IPS DF 19.7 (cell line): ENCODE results near the gene HLF.

ENCODE experiments used
- DNase-seq: peaks from one replicate; pipeline ENCODE4 v3.0.0-alpha.2; 2013; ENCODE audit warnings: low read depth, low spot score

Gene HLF

DNA sequence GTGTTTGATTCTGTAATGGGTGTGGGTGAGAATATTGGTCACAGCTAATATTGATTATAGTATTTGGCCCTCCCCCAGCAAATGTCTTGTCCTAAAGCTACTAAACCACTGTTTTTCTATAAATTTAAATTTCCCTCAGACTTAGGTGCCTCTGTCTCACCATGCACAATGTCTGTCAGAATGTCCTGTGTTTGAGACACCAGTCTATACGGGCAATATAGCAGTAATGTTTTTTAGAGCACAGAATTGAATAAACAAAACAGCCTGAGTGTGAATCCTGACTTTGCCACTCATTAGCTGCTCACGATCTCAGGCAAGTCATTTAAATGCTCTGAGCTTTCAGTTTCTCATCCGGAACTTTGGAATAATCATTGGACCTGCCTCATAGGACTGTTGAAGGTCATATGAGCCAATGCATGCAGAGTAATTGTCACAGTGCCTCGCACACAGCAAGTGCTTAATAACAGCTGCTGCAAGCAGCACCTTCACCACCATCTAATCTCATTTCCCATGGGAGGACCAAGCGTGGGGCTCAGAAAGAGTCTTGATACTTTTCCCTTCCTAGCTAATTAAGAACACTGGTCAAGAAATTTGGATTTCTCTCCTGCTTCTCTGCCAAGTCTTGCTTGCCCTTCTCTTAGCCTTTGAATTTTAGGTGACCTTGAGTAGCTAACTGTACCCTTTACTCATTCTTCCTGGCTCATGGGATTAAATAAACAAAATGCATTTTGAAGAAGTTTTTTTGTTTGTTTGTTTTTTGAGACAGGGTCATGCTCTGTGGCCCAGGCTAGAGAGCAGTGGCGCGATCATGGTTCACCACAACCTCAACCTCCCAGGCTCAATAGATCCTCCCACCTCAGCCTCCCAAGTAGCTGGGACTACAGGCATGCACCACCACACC is 9.8 kb downstream of the HLF start:
- no peak for DNase-seq

DNA sequence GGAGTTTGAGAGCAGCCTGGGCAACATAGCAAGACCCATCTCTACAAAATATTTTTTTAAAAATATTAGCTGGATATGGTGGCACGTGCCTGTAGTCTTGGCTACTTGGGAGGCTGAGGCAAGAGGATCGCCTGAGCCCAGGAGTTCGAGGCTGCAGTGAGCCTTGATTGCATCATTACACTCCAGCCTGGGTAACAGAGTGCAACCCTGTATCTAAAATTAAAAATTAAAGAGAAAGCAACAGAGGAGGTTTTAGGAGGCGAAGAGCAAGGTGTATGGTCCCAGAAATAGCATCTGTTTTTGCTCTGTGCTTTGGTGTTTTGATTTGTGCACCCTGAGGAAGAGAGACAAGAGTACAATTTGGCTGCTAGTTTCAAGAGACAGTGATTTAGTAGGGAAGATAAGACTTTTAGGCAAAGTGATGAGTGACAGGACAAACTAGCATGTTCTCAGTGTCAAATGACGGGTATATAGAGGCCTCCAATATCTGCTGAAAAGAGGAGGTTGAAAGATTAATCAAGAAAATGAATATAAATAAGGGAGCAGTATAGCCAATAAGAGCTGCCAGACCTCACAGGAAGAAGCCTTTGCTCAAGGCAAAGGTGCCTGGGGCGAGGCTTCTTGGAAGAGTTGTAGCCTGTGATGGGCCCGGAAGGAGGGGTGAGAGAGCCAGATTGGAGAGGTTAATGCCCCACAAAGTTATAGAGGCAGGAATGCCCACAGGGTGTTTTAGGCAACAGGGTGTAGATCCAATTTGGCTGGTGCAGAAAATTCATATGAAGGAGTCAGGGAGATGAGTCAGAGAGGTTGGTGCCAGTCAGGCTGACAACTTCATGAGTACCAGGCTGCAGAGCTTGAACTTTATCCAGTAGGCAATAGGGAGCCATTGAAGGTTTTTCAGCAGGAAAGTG is 11.4 kb downstream of the HLF start:
- DNase-seq = no peak

DNA sequence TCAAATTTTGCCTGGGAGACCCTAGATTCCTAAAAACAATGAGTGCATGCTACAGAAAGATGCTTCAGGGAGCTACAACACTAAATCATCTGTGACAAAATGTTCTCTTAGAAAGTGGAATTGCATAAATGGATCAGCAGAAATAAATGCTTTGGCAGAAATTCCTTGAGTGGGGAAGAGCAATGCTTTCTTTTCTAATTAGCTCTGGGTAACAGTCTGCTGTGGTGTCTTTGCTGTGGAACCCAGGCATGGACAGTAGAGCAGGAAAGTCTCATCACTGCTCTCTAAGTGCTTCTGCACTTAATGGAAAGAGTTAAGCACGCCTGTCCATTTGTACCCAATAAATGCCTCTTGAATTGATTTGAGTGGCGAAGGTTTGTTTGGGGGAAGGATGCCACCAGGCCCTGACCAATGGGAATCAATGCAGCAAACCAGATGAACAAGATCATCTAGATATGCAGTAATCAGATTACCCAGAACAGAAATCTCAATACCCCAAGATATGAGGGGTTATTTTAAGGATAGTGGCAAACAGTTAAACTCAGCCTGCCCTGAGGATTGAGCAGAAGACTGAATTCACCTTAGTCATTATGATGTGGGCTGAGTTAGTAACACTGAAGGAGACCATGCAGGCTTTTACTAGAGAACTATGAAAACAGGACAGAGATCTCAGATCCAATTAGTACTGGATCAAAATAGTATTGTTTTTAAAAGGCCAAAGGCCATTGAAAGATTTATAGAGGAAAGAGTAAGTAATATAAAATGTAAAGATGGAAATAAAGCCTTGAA is 13.6 kb downstream of the HLF start:
- DNase-seq = no peak

DNA sequence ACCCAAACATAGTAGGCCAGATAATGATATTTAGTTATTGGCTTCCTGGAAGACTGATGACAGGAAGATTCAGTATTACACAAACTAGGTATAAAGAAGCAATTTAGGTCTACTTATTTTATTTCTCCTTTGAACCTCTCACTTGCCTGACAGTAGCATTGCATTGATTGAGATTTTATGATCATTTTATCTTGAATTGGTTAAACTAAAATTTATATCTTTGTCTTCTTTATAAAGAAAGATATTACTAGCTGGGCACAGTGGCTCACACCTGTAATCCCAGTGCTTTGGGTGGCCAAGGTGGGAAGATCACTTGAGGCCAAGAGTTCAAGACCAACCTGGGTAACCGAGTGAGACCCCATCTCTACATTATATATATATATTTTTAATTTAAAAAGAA is 14.4 kb downstream of the HLF start:
- DNase-seq = no peak

DNA sequence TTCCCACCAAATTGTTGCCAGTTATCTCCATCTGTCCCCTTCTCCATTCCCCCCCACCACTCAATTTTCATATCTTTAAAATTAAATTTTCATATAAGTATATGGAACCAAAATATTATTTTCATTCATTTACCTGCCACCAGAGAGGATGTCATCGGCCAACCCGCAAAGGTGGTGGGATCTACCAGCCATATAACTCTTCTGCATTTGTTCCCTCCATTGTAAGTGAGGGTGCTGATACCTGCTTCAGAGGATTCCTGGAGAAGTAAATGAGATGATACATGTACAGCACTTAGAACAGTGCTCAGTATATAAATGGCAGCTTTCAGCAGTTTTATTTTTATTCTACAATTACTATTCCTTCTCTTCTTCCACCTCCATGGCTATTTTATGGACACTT is 15.0 kb downstream of the HLF start:
- DNase-seq = no peak

DNA sequence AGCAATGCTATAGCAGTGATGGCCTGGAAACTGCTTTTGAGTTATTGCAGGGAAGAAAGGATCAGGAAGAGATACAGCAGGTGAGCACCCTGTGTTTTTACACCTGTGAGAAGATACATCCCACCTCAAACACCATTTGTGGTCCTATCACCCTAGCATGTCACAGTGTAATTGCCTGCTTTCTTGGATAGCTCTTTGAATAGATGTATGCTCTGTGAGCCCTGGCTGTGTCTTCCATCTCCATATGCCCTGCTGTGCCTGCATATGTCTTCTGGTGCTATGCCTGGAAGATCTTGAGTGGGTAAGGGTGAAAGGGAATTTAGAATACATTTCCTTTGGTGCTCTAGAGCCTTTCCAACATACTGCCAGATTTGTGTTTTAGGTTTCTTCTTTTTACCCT is 15.5 kb downstream of the HLF start:
- no peak for DNase-seq

DNA sequence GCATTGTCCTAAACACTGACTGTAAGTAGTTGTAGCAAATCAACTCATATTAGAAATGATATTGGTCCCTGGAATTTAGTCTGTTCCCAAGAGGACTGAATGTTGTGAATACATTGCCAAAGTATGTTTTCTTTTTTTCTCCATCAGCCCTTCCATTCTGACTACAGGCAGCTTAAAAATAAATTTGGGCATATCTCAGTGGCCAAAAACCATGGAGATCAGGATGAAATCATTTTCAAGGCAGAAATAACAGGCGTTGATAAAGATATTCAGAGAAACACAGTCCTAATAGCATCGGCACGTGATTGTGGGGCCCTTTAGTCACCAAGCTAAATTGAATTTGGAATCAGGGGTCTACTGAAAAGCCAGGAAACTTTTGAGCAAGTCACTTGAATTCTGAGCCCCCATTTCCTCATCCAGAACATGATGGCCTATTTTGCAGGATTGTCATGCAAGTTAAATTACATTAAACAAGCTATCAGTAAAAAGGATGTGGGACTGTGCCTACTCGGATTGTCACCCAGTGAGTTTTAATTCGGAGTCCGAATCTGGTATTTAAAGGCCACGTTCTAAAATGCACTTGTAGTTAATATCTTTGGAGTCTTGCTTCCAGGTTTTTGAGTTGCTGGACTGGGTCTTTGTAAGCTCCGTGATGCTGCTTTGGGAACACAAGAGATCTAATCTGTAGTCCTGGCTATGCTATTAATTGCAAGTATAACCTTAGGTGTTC is 17.1 kb downstream of the HLF start:
- no peak for DNase-seq

DNA sequence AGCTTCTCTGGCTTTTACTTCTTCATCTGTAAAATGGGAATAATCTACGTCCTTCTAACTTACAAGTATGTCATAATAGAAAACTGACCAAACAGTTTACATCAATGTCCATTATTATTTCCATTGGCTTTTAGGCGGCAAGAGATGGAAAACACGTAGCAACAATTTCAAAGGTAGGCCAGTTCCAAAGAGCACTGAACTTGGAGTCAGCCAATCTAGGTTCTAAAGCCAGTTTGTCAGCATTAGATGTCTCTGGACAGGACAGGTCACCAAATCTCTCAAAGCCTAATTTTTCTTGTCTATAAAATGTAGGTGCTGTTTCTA is 17.6 kb downstream of the HLF start:
- no peak for DNase-seq

DNA sequence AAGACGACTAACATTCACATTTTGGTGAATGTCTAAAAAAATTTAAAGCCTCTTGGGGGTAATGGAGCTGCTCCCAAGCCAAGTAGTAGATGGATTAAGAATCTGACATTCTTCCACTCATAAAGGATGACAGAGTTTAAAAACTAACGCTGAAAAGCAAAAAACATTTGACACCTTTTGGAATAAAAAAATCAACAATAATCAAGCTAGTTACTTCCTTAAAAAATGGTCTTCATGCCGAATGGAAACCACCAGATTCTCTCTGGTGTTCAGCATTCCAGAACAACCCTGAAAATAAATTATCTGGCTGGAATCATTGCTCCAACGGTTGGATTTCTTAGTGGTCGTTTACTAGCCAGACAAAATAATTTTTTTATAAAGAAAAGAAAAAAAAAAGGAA is 18.0 kb downstream of the HLF start:
- no peak for DNase-seq

DNA sequence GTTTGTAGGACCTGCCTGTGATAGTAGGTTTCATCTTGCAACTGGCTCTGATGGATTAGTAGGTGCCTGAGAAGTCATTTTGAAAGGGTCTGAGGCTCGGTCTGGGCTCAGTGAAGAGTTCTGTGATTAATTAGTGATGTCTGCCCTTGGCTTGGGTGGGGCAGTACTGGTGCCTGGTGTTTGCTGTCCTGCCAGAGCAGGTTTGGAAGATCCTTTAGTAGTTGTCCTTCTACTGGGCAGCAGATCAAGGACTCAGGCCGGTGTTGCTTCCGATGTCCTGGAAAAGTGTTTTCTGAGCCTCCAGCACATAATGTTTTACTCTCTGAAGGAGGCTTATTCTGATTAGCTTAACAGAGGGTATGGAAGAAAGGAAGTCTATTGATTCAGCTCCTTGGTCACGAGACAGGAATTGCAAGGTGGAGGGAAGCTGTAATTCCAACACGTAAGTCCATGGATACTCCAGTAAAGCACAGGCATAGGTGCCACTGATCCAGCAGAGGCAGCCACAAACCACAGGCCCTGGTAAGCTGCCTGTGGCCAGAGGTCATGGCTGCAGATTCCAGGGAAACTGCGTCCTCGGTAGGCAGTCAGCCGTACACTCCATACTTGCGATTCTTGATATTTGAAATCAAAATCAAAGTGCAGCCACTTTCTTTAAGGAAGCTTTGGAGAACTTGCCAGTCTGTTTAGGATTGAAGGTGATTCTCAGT is 18.7 kb downstream of the HLF start:
- no peak for DNase-seq

DNA sequence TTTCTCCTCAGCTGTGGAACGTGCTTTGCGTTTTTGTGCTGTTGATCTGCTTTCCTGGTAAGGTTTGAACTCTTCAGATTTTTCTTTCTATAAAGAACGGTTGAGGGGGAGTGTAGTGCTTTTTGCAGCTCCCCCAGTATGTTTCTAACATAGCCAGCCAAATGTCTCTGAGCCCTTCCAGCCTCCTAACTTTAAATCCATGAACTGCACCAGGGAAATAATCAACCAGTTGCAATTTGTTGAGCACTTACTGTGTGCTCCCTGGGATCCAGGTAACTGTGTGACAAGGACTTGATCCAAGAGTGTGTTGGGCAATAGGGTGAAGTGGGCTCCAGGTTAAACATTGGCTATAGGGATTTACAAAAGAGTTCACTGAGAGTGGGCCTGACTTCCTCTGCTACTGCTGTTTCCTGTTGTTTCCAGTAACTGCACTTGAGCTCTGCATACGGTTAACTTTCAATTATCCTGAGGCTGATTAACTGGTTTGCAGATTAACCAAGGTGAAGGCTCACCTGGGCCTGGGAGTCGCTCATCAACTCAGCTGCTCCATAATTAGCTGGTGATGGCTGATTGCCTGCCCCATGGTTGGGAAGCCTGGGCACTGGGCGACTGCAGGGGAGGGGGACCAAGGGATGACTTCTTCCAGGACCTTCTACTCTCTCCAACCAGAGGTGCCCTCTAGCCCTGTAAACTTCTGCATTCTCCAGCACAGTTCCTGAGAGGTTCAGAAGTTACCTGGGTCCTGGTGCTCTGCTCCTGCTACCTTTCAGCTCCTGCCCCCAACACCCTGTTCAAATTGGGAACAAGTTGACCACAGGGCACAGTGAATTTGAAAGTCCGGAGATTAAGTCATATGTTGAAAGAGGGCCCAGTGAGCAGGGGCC is 19.5 kb downstream of the HLF start:
- DNase-seq = no peak

DNA sequence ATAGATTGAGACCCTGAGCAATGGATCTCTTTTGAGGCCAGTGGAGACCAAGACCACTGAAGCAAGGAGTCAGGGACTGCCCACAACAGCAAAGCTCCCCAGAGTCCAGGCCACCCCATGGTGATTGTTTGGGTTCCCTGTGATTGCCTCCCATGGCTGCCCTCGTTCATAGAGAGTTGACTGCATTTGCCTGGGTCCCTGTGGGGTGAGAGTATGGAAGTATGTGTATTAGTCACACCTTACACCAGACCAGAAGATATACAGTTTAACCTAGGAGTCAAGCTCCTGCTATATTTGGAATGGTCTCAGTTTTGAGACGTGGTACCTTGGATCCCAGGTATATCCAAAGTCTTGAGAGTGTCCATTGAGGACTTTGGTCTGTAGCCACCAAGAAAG is 20.2 kb downstream of the HLF start:
- no peak for DNase-seq

DNA sequence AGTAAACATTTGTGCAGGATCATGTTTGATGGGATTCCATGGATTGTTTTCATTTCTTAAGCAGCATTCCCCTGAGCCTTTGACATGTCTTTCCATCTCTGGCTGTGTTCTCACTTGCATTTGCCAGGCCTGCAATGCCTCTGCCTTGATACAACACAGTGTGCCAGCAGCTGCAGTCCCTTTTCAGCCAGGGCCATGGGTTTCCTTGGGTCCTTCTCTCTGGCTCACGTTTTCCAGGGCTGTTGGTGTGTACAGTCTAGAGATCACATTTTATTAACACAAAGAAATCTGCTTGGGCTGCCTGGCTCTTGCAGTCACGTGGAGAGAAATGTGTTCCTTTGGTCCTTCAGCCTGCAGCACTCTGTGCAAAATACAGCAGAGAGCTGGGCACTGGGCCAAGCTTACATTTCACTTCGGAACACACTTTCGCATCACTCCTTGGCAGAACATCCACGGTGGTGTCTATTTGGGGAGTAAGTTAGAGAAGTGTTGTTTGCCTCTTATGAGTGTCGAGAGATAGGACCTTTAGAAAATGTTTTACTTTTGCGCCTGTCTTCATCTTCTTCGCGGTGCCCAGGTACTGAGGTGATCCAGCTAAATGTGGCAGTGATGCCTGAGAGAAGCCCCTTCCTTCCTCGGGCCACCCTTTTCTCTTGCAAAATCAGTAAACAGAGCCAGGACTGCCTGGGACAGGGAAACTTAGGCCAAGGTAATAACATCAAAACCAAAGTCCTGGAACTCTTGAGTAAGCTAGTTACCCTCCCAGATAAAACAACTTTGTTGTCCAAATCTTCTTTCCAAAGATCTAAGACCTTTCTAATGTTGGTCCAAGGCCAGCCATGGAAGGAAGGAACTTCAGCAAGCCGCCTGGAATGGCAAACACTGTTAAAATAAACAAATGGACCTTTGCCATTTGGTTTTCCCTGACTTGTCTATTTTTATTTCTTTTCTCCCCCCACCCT is 20.9 kb downstream of the HLF start:
- no peak for DNase-seq

DNA sequence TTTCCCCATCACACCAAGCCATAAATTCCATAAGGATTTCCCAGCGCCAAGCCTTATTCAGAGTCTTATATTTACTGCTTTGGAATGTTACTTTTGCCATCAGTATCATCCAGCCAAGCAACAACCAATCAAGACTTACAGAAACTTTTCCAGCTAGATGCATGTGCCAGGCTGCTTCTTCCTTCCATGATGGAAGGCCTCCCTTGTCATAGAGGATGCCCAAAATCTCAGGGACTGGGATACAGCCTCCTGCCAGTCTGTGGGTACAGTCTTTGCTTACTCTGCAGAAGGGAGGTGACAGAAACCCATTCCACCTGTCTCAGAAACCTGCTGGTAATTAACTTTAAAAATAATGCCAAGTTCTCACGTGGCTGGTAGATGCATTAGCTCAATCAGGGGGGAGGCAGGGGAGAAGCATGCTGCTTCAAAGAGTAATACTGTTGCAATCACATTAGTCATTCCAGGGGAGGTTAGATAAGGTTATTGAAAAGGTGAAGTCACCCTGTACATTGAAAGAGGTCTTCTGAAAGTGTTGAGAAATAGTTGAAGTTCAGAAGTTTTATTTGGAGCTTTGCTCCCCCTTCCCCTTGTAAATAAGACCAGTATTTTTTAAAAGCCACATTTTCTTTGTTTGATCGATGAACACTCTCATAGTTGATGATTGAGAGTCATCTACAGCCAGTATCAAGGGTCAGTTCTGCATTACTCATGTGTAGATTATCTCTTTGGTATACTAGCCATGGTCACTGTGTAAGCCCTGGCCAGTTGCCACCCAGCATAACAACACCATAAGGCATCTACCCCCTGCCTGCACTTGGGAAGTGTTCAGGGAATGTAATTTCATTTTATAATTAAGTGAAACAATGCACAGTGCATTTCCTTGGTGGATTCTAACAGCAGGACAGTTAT is 22.2 kb downstream of the HLF start:
- no peak for DNase-seq

DNA sequence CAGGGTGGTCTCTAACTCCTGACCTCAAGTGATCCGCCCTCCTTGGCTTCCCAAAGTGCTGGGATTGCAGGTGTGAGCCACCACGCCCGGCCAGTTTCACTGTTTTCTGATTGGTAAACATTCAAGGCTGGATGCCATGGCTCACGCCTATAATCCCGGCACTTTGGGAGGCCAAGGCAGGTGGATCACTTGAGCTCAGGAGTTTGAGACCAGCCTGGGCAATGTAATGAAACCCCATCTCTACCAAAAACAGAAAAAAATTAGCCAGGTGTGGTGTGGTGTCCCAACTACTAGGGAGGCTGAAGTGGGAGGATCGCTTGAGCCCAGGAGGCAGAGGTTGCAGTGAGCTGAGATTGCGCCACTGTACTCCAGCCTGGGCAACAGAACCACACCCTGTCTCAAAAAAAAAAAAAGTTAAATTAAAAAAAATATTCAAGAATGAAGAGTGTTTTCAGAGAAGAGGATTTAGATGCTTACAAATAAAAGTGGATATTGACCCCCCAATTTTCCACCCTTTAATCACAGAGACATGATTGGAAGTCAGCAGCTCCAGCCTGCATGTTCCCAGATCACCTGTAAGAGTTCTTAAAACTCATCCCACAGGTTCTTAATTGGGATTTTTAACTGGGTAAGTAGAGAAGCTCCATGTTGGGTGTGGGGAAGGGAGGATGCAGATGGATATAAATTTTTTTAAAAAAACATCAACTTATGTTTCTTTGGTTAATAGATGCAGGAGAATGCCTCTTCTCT is 23.8 kb downstream of the HLF start:
- no peak for DNase-seq

DNA sequence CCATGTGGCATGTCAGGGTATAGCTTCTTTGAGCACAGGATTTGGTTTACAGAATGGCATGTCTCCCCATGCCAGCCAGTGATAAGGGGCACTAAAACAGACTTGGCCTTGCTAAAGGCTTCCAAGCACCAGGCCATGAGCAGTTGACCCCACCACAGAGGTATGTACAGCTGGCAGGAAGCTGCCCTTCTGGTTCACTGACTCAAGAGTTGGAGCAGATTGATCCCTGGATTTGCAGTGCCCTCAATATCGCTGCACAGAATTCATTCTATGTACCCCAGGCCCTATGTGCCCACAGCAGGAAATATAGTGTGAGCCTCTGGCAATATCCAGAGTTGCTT is 24.3 kb downstream of the HLF start:
- DNase-seq = no peak

DNA sequence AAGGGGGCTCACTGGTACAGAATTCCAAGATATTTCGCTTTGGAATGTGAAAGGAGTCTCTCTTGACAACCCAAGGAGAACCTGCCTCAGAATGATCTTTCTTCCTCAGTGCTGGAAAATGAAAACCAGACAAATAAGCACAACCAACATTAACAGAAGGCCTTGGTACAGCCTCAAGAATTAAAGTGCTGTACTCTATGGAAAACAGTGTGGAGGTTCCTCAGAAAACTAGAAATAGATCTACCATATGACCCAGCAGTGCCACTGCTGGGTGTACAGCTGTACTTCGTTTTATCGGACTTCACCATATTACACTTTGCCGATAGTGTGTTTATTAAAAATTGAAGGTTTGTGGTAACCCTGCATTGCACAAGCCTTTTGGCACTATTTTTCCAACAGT is 25.2 kb downstream of the HLF start:
- DNase-seq = no peak
